Measurements from ENCODE around the gene PIGT. TPM values are rescaled to one million over a fixed set of nuclear protein-coding genes. Genes with fewer than 3 reads are reported as not detected.

The PIGT gene
- total RNA-seq, 1 experiment from 2014 or later: 63.7 TPM

- no peak for TF ChIP-seq NR3C1 (CRISPR knock-in tag; conservative IDR thresholded peaks at IDR 0.05; ENCODE audit: low read depth)
- no peak for TF ChIP-seq GTF2I (CRISPR knock-in tag; conservative IDR thresholded peaks at IDR 0.05)
- TF ChIP-seq E2F5 (CRISPR knock-in tag; IDR thresholded peaks at IDR 0.05): no peak
- TF ChIP-seq TCF7 (CRISPR knock-in tag; IDR thresholded peaks at IDR 0.05; ENCODE audit: low read depth): no peak
- no peak for TF ChIP-seq MYBL2 (CRISPR knock-in tag; IDR thresholded peaks at IDR 0.05)
- no peak for TF ChIP-seq TP53 (CRISPR knock-in tag; IDR thresholded peaks at IDR 0.05)
- TF ChIP-seq ZNF317 (CRISPR knock-in tag; IDR thresholded peaks at IDR 0.05; ENCODE audit: borderline replicate concordance, low read depth): no peak
- Mint-ChIP-seq H3K4me1 (peaks cover 21% of the 10 kb centered on the region), H3K36me3 (no peaks in the 10 kb centered on the region), H3K27me3 (ENCODE audit: low read depth) (0 out of 2 replicates have a peak, but pooled peaks cover 8% of the 10 kb centered on the region), H3K4me3 (no peak overlapping the region), H3K9me3 (no peaks in the 10 kb centered on the region), H3K27ac (no peak overlapping the region)
- ChIA-PET CTCF (no interaction called here), POLR2A (no interaction called here)
- ATAC-seq (no peak), DNase-seq (ENCODE audit: low spot score) (no peak)
Observed at GRCh38 chr20:45440891-45441685, 25.1 kb downstream of the PIGT start.

- Mint-ChIP-seq H3K4me1 (peaks cover 19% of the 10 kb centered on the region), H3K36me3 (no peaks in the 10 kb centered on the region), H3K27ac (no peak overlapping the region), H3K4me3 (no peak overlapping the region), H3K9me3 (no peaks in the 10 kb centered on the region), H3K27me3 (ENCODE audit: low read depth) (0 out of 2 replicates have a peak, but pooled peaks cover 3% of the 10 kb centered on the region)
- ChIA-PET POLR2A (no interaction called here), CTCF (no interaction called here)
- ATAC-seq (no peak), DNase-seq (ENCODE audit: low spot score) (no peak)
- no peak for TF ChIP-seq SOX15 (CRISPR knock-in tag; IDR thresholded peaks at IDR 0.05)
- TF ChIP-seq ARID4B (CRISPR knock-in tag; IDR thresholded peaks at IDR 0.05; ENCODE audit: borderline replicate concordance): no peak
- no peak for TF ChIP-seq E2F4 (CRISPR knock-in tag; IDR thresholded peaks at IDR 0.05; ENCODE audit: borderline replicate concordance, low read depth)
- no peak for TF ChIP-seq MLX (CRISPR knock-in tag; IDR thresholded peaks at IDR 0.05)
- no peak for TF ChIP-seq NFE2L1 (CRISPR knock-in tag; IDR thresholded peaks at IDR 0.05)
- TF ChIP-seq RELA (CRISPR knock-in tag; IDR thresholded peaks at IDR 0.05; ENCODE audit: borderline replicate concordance): no peak
- TF ChIP-seq AFF4 (CRISPR knock-in tag; IDR thresholded peaks at IDR 0.05; ENCODE audit: borderline replicate concordance): no peak
- no peak for TF ChIP-seq ZNF532 (CRISPR knock-in tag; IDR thresholded peaks at IDR 0.05; ENCODE audit: borderline replicate concordance)
- no peak for TF ChIP-seq IRF1 (CRISPR knock-in tag; IDR thresholded peaks at IDR 0.05)
- TF ChIP-seq RORB (CRISPR knock-in tag; IDR thresholded peaks at IDR 0.05): no peak
Observed at GRCh38 chr20:45441746-45442145, 25.8 kb downstream of the PIGT start.
